Measurements from ENCODE around the gene FAM156A.
"Not testable (repeated sequence)": the region's sequence is repeated elsewhere in the genome, so short reads cannot be mapped to it uniquely, and the experiment has no call there.

Gene FAM156A

GRCh38 chrX:52958113-52958959, at the start of gene FAM156A:
Gene FAM156A, minus strand, starts transcription at chrX:52958518. Its CDS starts 9,930 bp downstream, at chrX:52948588.
- H3K27me3 Mint-ChIP-seq (ENCODE audit: low read depth); DNase-seq (ENCODE audit: low spot score); H3K27ac Mint-ChIP-seq; H3K9me3 Mint-ChIP-seq; H3K36me3 Mint-ChIP-seq (ENCODE audit: low read depth); H3K4me1 Mint-ChIP-seq (ENCODE audit: low read depth); H3K4me3 Mint-ChIP-seq: not testable (repeated sequence)

- no peaks in the 10 kb centered on the region for H3K4me1 Mint-ChIP-seq (ENCODE audit: low read depth)
- peaks cover 5% of the 10 kb centered on the region for H3K27me3 Mint-ChIP-seq (ENCODE audit: low read depth)
- H3K4me3 Mint-ChIP-seq: no peak overlapping the region
- H3K9me3 Mint-ChIP-seq: no peaks in the 10 kb centered on the region
- DNase-seq (ENCODE audit: low spot score): no peak
- H3K36me3 Mint-ChIP-seq (ENCODE audit: low read depth): no peaks in the 10 kb centered on the region
- H3K27ac Mint-ChIP-seq: no peak overlapping the region
Observed at GRCh38 chrX:53005327-53005726, 47.0 kb upstream of the FAM156A start.

GRCh38 chrX:53004811-53005210, 46.5 kb upstream of the FAM156A start:
- no peaks in the 10 kb centered on the region for H3K4me1 Mint-ChIP-seq (ENCODE audit: low read depth)
- no peak overlapping the region for H3K4me3 Mint-ChIP-seq
- DNase-seq (ENCODE audit: low spot score): no peak

GRCh38 chrX:53004038-53004437, 45.7 kb upstream of the FAM156A start:
- peaks cover 5% of the 10 kb centered on the region for H3K27me3 Mint-ChIP-seq (ENCODE audit: low read depth)

More at GRCh38 chrX:53004811-53005210, 46.5 kb upstream of the FAM156A start:
- Mint-ChIP-seq H3K27ac (no peak overlapping the region), H3K9me3 (no peaks in the 10 kb centered on the region), H3K27me3 (ENCODE audit: low read depth) (peaks cover 5% of the 10 kb centered on the region), H3K36me3 (ENCODE audit: low read depth) (no peaks in the 10 kb centered on the region)

GRCh38 chrX:53003111-53003510, 44.8 kb upstream of the FAM156A start:
- Mint-ChIP-seq H3K27ac (no peak overlapping the region), H3K36me3 (ENCODE audit: low read depth) (no peaks in the 10 kb centered on the region), H3K9me3 (no peaks in the 10 kb centered on the region), H3K4me1 (ENCODE audit: low read depth) (no peaks in the 10 kb centered on the region), H3K27me3 (ENCODE audit: low read depth) (peaks cover 5% of the 10 kb centered on the region), H3K4me3 (no peak overlapping the region)
- no peak for DNase-seq (ENCODE audit: low spot score)

More at GRCh38 chrX:53004038-53004437, 45.7 kb upstream of the FAM156A start:
- Mint-ChIP-seq H3K4me3 (no peak overlapping the region), H3K9me3 (no peaks in the 10 kb centered on the region), H3K4me1 (ENCODE audit: low read depth) (no peaks in the 10 kb centered on the region), H3K27ac (no peak overlapping the region), H3K36me3 (ENCODE audit: low read depth) (no peaks in the 10 kb centered on the region)
- DNase-seq (ENCODE audit: low spot score): no peak

GRCh38 chrX:53001958-53002357, 43.6 kb upstream of the FAM156A start:
- no peak for DNase-seq (ENCODE audit: low spot score)
- no peaks in the 10 kb centered on the region for H3K36me3 Mint-ChIP-seq (ENCODE audit: low read depth)
- H3K4me1 Mint-ChIP-seq (ENCODE audit: low read depth): no peaks in the 10 kb centered on the region
- no peak overlapping the region for H3K4me3 Mint-ChIP-seq
- H3K27me3 Mint-ChIP-seq (ENCODE audit: low read depth): peaks cover 5% of the 10 kb centered on the region
- no peak overlapping the region for H3K27ac Mint-ChIP-seq
- no peaks in the 10 kb centered on the region for H3K9me3 Mint-ChIP-seq

GRCh38 chrX:53000447-53001135, 42.3 kb upstream of the FAM156A start:
- DNase-seq (ENCODE audit: low spot score): no peak
- Mint-ChIP-seq H3K9me3 (no peaks in the 10 kb centered on the region), H3K4me3 (no peak overlapping the region), H3K36me3 (ENCODE audit: low read depth) (no peaks in the 10 kb centered on the region), H3K27ac (no peak overlapping the region), H3K4me1 (ENCODE audit: low read depth) (peaks cover 5% of the 10 kb centered on the region), H3K27me3 (ENCODE audit: low read depth) (peaks cover 5% of the 10 kb centered on the region)

GRCh38 chrX:52995987-52996331, 37.6 kb upstream of the FAM156A start:
- no peaks in the 10 kb centered on the region for H3K36me3 Mint-ChIP-seq (ENCODE audit: low read depth)

GRCh38 chrX:52995135-52995986, 37.0 kb upstream of the FAM156A start:
- H3K27ac Mint-ChIP-seq: peak overlapping the region; percentile 99
- no peaks in the 10 kb centered on the region for H3K27me3 Mint-ChIP-seq (ENCODE audit: low read depth)
- H3K4me1 Mint-ChIP-seq (ENCODE audit: low read depth): peaks cover 13% of the 10 kb centered on the region
- DNase-seq (ENCODE audit: low spot score): peak; percentile 89
- no peaks in the 10 kb centered on the region for H3K36me3 Mint-ChIP-seq (ENCODE audit: low read depth)
- peak overlapping the region; percentile 94 for H3K4me3 Mint-ChIP-seq
- no peaks in the 10 kb centered on the region for H3K9me3 Mint-ChIP-seq

More at GRCh38 chrX:52995987-52996331, 37.6 kb upstream of the FAM156A start:
- H3K27me3 Mint-ChIP-seq (ENCODE audit: low read depth): no peaks in the 10 kb centered on the region
- H3K4me3 Mint-ChIP-seq: peak overlapping the region; percentile 94
- no peaks in the 10 kb centered on the region for H3K9me3 Mint-ChIP-seq
- peak overlapping the region; percentile 99 for H3K27ac Mint-ChIP-seq
- peaks cover 13% of the 10 kb centered on the region for H3K4me1 Mint-ChIP-seq (ENCODE audit: low read depth)
- DNase-seq (ENCODE audit: low spot score): no peak

- no peaks in the 10 kb centered on the region for H3K36me3 Mint-ChIP-seq (ENCODE audit: low read depth)
- no peaks in the 10 kb centered on the region for H3K9me3 Mint-ChIP-seq
- peaks cover 10% of the 10 kb centered on the region for H3K4me1 Mint-ChIP-seq (ENCODE audit: low read depth)
- no peak overlapping the region for H3K4me3 Mint-ChIP-seq
- no peaks in the 10 kb centered on the region for H3K27me3 Mint-ChIP-seq (ENCODE audit: low read depth)
- DNase-seq (ENCODE audit: low spot score): no peak
- no peak overlapping the region for H3K27ac Mint-ChIP-seq
Observed at GRCh38 chrX:52990848-52991247, 32.5 kb upstream of the FAM156A start.

- H3K9me3 Mint-ChIP-seq; H3K36me3 Mint-ChIP-seq (ENCODE audit: low read depth); H3K4me1 Mint-ChIP-seq (ENCODE audit: low read depth); H3K27me3 Mint-ChIP-seq (ENCODE audit: low read depth); H3K4me3 Mint-ChIP-seq: not testable (repeated sequence)
- DNase-seq (ENCODE audit: low spot score): peak; percentile 27
- H3K27ac Mint-ChIP-seq: peak overlapping the region; percentile 74
Observed at GRCh38 chrX:52990011-52990631, 31.8 kb upstream of the FAM156A start.

- Mint-ChIP-seq H3K36me3 (ENCODE audit: low read depth) (no peaks in the 10 kb centered on the region), H3K27me3 (ENCODE audit: low read depth) (no peaks in the 10 kb centered on the region), H3K27ac (no peak overlapping the region), H3K9me3 (no peaks in the 10 kb centered on the region), H3K4me1 (ENCODE audit: low read depth) (peaks cover 6% of the 10 kb centered on the region), H3K4me3 (no peak overlapping the region)
- DNase-seq (ENCODE audit: low spot score): no peak
Observed at GRCh38 chrX:52988985-52989917, 30.9 kb upstream of the FAM156A start.
